ENCODE measurements around the gene MOCOS. TPM values are rescaled to one million over a fixed set of nuclear protein-coding genes. Genes with fewer than 3 reads are reported as not detected.

Gene MOCOS
- polyA plus RNA-seq, 1 donor (not counting 4 experiments of a cell fraction or from before 2014, with no cell fraction given): 2.8 TPM

GRCh38 chr18:36287653-36288052, 100.4 kb downstream of the MOCOS start:
- Histone ChIP-seq H3K27me3 (ENCODE audit: control insufficient read depth, extremely low read depth, insufficient read depth, low read length) (no peaks in the 10 kb centered on the region), H3K79me2 (ENCODE audit: control insufficient read depth, insufficient read depth, low read length) (no peaks in the 10 kb centered on the region), H3K4me1 (ENCODE audit: control insufficient read depth, extremely low read depth, insufficient read depth, low read length) (no peaks in the 10 kb centered on the region), H3K36me3 (ENCODE audit: control insufficient read depth in 2 of 2, extremely low read depth in 1 of 2, insufficient read depth in 2 of 2, low read length in 2 of 2) (no peaks in the 10 kb centered on the region), H4K20me1 (ENCODE audit: control insufficient read depth, extremely low read depth, insufficient read depth, low read length) (no peaks in the 10 kb centered on the region), H3K4me3 (ENCODE audit: control insufficient read depth in 2 of 3, extremely low read depth in 1 of 3, insufficient read depth in 2 of 3, low read depth in 1 of 3, low read length in 3 of 3) (no peak overlapping the region), H3K9me1 (ENCODE audit: control insufficient read depth, extremely low read depth, insufficient read depth, low read length) (no peaks in the 10 kb centered on the region), H3K4me2 (ENCODE audit: control insufficient read depth, extremely low read depth, insufficient read depth, low read depth, low read length) (no peak overlapping the region), H3K9ac (ENCODE audit: control insufficient read depth, extremely low read depth, insufficient read depth, low read length) (no peak overlapping the region), H3K9me3 (ENCODE audit: control insufficient read depth, low read depth, low read length) (peaks cover 2% of the 10 kb centered on the region), H2AFZ (ENCODE audit: control insufficient read depth, low read length) (no peak overlapping the region), H3K27ac (ENCODE audit: control insufficient read depth, insufficient read depth, low read length) (no peak overlapping the region)
- dilution Hi-C loops (cut with MboI; ENCODE audit: extremely low pct_ligation_motif_present, low sequenced_read_pairs): no loop called here
- TF ChIP-seq EZH2 (IDR thresholded peaks at IDR 0.05; ENCODE audit: low read length) (no peak), CTCF (optimal IDR thresholded peaks at IDR 0.05 in 1 of 3, IDR thresholded peaks at IDR 0.05 in 1 of 3, conservative IDR thresholded peaks at IDR 0.05 in 1 of 3; ENCODE audit: extremely low read depth in 1 of 3, insufficient read depth in 2 of 3, low read length in 3 of 3) (no peak)
- DNase-seq (ENCODE audit: low read depth, low spot score) (no peak), FAIRE-seq (no peak)

GRCh38 chr18:36288689-36289088, 101.4 kb downstream of the MOCOS start:
- Histone ChIP-seq H3K4me1 (ENCODE audit: control insufficient read depth, extremely low read depth, insufficient read depth, low read length) (no peaks in the 10 kb centered on the region), H3K4me3 (ENCODE audit: control insufficient read depth in 2 of 3, extremely low read depth in 1 of 3, insufficient read depth in 2 of 3, low read depth in 1 of 3, low read length in 3 of 3) (no peak overlapping the region), H3K79me2 (ENCODE audit: control insufficient read depth, insufficient read depth, low read length) (no peaks in the 10 kb centered on the region), H2AFZ (ENCODE audit: control insufficient read depth, low read length) (no peak overlapping the region), H3K36me3 (ENCODE audit: control insufficient read depth in 2 of 2, extremely low read depth in 1 of 2, insufficient read depth in 2 of 2, low read length in 2 of 2) (no peaks in the 10 kb centered on the region), H3K4me2 (ENCODE audit: control insufficient read depth, extremely low read depth, insufficient read depth, low read depth, low read length) (no peak overlapping the region), H3K27me3 (ENCODE audit: control insufficient read depth, extremely low read depth, insufficient read depth, low read length) (no peaks in the 10 kb centered on the region), H3K9ac (ENCODE audit: control insufficient read depth, extremely low read depth, insufficient read depth, low read length) (no peak overlapping the region), H3K9me1 (ENCODE audit: control insufficient read depth, extremely low read depth, insufficient read depth, low read length) (no peaks in the 10 kb centered on the region), H3K9me3 (ENCODE audit: control insufficient read depth, low read depth, low read length) (peaks cover 2% of the 10 kb centered on the region), H4K20me1 (ENCODE audit: control insufficient read depth, extremely low read depth, insufficient read depth, low read length) (no peaks in the 10 kb centered on the region), H3K27ac (ENCODE audit: control insufficient read depth, insufficient read depth, low read length) (no peak overlapping the region)
- TF ChIP-seq EZH2 (IDR thresholded peaks at IDR 0.05; ENCODE audit: low read length) (no peak), CTCF (optimal IDR thresholded peaks at IDR 0.05 in 1 of 3, IDR thresholded peaks at IDR 0.05 in 1 of 3, conservative IDR thresholded peaks at IDR 0.05 in 1 of 3; ENCODE audit: extremely low read depth in 1 of 3, insufficient read depth in 2 of 3, low read length in 3 of 3) (no peak)
- FAIRE-seq (no peak), DNase-seq (ENCODE audit: low read depth, low spot score) (no peak)
- dilution Hi-C loops (cut with MboI; ENCODE audit: extremely low pct_ligation_motif_present, low sequenced_read_pairs): no loop called here

Measured in keratinocyte (primary cell).